ENCODE measurements around the gene PKNOX1.
"Not testable (repeated sequence)": the region's sequence is repeated elsewhere in the genome, so short reads cannot be mapped to it uniquely, and the experiment has no call there.

PKNOX1 gene

DNA sequence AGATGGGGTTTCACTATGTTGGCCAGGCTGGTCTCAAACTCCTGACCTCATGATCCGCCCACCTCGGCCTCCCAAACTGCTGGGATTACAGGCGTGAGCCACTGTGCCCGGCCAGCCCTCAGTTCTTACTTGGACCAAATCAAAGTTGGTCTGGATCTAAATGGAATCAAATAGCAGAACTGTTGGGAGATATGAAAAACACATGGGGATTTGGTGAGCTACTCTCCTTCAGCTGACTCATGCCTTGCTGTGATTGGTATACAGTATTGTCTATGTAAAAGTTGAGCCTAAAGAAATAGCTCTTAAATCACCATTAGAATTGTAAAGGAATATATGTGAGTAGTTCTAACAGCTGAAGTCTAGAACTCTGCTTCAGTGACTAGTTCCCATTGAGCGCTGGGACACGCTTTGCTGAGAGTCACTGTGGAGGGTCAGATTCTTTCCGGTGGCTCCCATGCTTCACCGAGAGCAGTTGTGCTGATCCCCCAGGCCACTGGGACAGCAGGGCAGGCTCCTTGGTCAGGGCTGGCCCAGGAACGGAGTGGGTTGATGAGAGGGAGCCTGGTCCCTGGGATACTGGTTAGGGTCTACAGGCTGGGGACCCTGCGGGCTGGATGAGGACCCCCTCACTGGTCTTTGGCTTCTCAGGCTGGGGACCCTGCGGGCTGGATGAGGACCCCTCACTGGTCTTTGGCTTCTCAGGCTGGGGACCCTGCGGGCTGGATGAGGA is 14.0 kb downstream of the PKNOX1 start:
- Histone ChIP-seq H3K36me3 (peaks cover 14% of the 10 kb centered on the region), H3K9me3 (no peaks in the 10 kb centered on the region), H3K27ac (no peak overlapping the region), H3K4me1 (peaks cover 43% of the 10 kb centered on the region), H3K4me3 (no peak overlapping the region), H3K27me3 (no peaks in the 10 kb centered on the region), H4K20me1 (peaks cover 78% of the 10 kb centered on the region), H3K4me2 (no peak overlapping the region), H3K9ac (no peak overlapping the region)
- TF ChIP-seq Cebpa-rat (IDR thresholded peaks at IDR 0.05), result no peak

DNA sequence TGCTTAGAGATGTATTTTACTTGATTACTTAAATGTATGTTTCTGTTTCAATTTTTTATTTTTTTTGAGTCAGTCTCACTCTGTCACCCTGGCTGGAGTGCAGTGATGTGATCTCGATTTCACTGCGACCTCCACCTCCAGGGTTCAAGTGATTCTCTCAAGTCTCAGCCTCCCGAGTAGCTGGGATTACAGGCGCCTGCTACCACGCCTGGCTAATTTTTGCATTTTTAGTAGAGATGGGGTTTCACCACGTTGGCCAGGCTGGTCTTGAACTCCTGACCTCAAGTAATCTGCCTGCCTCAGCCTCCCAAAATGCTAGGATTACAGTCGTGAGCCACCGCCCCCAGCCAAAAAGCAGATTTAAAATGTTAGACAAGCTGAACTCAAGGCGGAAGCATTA is 15.0 kb downstream of the PKNOX1 start:
- H3K27me3 ChIP-seq, H3K4me2 ChIP-seq, H3K4me3 ChIP-seq, H3K9me3 ChIP-seq, H3K9ac ChIP-seq, H3K27ac ChIP-seq: not testable (repeated sequence)
- Histone ChIP-seq H4K20me1 (peaks cover 75% of the 10 kb centered on the region), H3K36me3 (peaks cover 14% of the 10 kb centered on the region), H3K4me1 (peaks cover 42% of the 10 kb centered on the region)

DNA sequence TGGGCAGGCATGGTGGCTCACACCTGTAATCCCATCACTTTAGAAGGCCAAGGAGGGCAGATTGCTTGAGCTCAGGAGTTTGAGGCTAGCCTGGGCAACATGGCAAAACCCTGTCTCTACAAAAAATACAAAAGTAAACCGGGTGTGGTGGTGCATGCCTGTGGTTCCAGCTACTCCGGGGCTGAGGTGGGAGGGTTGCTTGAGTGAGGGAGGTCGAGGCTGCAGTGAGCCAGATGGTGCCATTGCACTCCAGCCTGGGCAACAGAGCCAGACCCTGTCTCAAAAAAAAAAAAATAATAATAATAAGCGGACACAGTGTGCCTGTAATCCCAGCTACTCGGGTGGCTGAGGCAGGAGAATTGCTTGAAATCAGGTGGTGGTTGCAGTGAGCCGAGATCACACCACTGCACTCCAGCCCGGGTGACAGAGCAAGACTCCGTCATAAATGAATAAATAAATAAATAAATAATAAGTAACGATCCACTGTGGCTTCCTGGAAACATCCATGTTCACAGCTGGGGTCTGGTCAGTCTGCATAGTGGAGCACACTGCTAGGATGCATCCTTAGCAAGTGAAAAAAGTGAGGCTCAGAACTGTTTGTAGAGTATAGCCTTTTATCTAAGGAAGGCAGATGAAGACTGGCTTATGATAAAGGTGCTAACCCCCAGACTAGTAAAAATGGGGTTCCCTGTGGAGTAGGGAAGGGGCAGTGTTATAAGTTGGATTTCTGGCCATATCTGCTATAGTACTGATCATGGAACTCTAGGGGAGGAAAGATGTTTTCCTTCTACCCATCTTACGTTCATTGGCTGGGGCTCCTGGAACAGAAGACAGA is 15.7 kb downstream of the PKNOX1 start:
- Histone ChIP-seq H3K27ac (no peak overlapping the region), H3K4me2 (peak overlapping the region; percentile 60)

DNA sequence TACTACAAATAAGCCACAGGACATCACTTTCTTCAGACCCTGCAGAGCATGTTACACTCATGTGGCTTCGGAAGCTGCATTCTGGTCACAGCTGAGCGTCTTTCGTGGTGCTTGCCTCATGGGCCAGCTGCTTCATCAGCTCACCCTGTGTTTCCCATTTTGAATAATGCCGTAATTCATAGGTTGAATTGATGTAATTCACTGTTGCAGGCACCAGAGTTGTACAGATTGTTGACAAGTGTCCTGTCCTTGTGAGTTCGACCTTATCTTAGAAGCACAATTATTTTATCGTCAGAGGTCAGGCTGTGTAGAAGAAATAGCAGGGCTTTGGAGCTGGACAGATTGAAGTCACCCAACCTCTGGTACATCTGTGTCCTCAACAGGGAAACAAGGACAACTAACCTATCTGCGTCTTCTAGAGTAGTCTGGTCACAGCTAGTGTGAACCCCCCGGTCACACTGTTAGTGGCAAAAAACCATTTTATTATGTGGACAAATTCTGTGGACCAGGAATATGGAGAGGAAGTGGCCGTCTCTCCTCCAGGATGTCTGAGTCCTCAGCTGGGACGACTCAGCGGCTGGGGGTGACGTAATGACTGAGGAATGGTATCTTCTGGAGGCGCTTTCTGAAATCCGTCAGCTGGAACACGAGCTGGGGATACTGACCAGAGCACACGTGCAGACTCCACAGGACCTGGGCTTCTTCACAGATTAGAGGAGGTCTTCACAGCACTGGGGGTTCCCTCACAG is 17.8 kb downstream of the PKNOX1 start:
- TF ChIP-seq Cebpa-rat (IDR thresholded peaks at IDR 0.05), result 0 out of 2 replicates have a peak, but pooled peaks have one; percentile 16
- peaks cover 18% of the 10 kb centered on the region for H3K36me3 ChIP-seq
- peaks cover 51% of the 10 kb centered on the region for H4K20me1 ChIP-seq
- H3K9me3 ChIP-seq, result peaks cover 4% of the 10 kb centered on the region
- H3K9ac ChIP-seq, result no peak overlapping the region
- peaks cover 42% of the 10 kb centered on the region for H3K4me1 ChIP-seq
- peak overlapping the region; percentile 60 for H3K4me2 ChIP-seq
- H3K27ac ChIP-seq, result no peak overlapping the region
- H3K4me3 ChIP-seq, result no peak overlapping the region
- H3K27me3 ChIP-seq, result no peaks in the 10 kb centered on the region

More for the DNA sequence above, 15.7 kb downstream of the PKNOX1 start:
- TF ChIP-seq Cebpa-rat (IDR thresholded peaks at IDR 0.05), result no peak
- peaks cover 42% of the 10 kb centered on the region for H3K4me1 ChIP-seq
- H3K9me3 ChIP-seq, result no peaks in the 10 kb centered on the region
- peaks cover 69% of the 10 kb centered on the region for H4K20me1 ChIP-seq
- no peaks in the 10 kb centered on the region for H3K27me3 ChIP-seq
- no peak overlapping the region for H3K4me3 ChIP-seq
- no peak overlapping the region for H3K9ac ChIP-seq
- peaks cover 14% of the 10 kb centered on the region for H3K36me3 ChIP-seq

DNA sequence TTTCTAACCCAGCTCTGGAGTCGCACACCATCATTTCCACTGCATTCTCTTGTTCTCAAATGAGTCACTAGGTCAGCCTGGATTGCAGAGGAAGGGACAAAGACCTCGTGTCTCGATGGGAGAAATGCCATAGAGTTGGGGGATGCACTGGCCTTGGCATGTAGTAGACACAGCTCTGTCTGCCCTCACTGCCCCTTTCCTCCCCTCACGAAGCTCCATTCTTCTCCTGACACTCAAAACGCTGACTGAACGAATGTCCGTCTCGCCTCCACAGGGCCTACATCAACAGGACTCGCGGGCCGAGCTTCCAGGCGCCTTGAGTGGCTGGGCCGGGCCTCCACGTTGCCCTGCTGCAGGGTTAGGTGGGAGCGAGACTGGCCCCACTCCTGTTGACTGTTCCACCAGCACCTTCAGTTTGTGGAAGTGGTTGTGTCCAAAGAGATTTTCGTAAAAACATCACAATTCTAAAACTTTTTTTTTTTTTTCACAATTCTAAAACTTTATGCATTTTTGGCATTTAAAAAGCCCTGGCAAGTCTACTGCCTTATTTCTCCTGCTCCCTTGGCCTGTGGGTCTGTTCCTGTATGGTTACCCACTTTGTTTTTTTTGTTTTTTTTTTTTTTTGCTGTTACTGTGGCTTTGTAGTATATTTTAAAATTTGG is 18.8 kb downstream of the PKNOX1 start:
- Histone ChIP-seq H3K4me1 (peaks cover 42% of the 10 kb centered on the region), H3K4me3 (no peak overlapping the region), H3K36me3 (peaks cover 28% of the 10 kb centered on the region), H3K27me3 (no peaks in the 10 kb centered on the region), H3K9me3 (peaks cover 14% of the 10 kb centered on the region), H3K9ac (no peak overlapping the region), H3K4me2 (no peak overlapping the region), H4K20me1 (peaks cover 49% of the 10 kb centered on the region), H3K27ac (no peak overlapping the region)
- no peak for TF ChIP-seq Cebpa-rat (IDR thresholded peaks at IDR 0.05)

DNA sequence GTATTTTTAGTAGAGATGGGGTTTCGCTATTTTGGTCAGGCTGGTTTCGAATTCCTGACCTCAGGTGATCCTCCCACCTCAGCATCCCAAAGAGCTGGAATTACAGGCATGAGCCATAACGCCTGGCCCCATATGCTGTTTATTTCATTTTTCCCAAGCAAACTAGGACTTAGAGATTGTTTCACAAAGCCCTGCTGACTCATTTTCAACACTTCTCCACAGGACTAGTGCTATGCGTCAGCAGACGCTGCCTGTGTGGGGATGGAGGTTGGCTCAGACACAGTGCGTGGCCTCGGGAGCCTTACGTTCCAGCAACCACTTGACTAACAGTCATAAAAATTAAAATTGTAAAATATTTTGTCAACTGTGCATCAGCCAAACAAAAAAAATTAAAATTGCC is 22.7 kb downstream of the PKNOX1 start:
- Histone ChIP-seq H3K9me3 (peaks cover 40% of the 10 kb centered on the region), H4K20me1 (peaks cover 12% of the 10 kb centered on the region; the same call in 1 of the 2 replicates)

DNA sequence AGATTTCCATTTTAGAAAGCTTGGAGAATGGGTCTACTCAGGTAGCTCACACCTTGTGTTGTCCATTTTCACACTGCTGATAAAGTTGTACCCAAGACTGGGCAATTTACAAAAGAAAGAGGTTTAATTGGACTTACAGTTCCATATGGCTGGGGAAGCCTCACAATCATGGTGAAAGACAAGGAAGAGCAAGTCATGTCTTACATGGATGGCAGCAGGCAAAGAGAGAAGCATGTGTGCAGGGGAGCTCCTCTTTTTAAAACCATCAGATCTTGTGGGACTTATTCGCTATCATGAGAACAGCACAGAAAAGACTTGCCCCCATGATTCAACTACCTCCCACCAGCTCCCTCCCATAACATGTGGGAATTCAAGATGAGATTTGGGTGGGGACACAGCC is 23.6 kb downstream of the PKNOX1 start:
- H3K27me3 ChIP-seq, H3K4me2 ChIP-seq, H3K4me3 ChIP-seq, H3K4me1 ChIP-seq, H4K20me1 ChIP-seq, H3K9ac ChIP-seq, H3K27ac ChIP-seq: not testable (repeated sequence)
- H3K9me3 ChIP-seq, result peaks cover 40% of the 10 kb centered on the region
- peaks cover 47% of the 10 kb centered on the region for H3K36me3 ChIP-seq

More for the DNA sequence above, 22.7 kb downstream of the PKNOX1 start:
- Histone ChIP-seq H3K4me2 (no peak overlapping the region), H3K4me3 (no peak overlapping the region), H3K9ac (no peak overlapping the region), H3K36me3 (peaks cover 52% of the 10 kb centered on the region), H3K27me3 (no peaks in the 10 kb centered on the region), H3K4me1 (peaks cover 8% of the 10 kb centered on the region), H3K27ac (no peak overlapping the region)
- no peak for TF ChIP-seq Cebpa-rat (IDR thresholded peaks at IDR 0.05)

DNA sequence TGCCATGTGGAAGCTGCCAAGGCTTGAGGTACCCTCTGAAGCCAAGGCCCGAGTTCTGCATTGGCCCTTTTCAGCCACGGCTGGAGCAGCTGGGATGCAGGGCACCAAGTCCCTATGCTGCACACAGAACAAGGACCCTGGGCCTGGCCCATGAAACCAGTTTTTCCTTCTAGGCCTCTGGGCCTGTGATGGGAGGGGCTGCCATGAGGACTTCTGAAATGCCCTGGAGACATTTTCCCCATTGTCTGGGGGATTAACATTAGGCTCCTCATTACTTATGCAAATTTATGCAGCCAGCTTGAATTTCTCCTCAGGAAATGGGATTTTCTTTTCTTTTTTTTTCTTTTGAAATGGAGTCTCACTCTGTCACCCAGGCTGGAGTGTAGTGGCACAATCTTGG is 24.8 kb downstream of the PKNOX1 start:
- H3K27ac ChIP-seq, H3K27me3 ChIP-seq, H3K4me3 ChIP-seq, H3K9ac ChIP-seq, H3K4me2 ChIP-seq, H3K4me1 ChIP-seq: not testable (repeated sequence)
- Histone ChIP-seq H4K20me1 (peaks cover 10% of the 10 kb centered on the region; the same call in 1 of the 2 replicates), H3K36me3 (peaks cover 52% of the 10 kb centered on the region), H3K9me3 (peaks cover 40% of the 10 kb centered on the region)

DNA sequence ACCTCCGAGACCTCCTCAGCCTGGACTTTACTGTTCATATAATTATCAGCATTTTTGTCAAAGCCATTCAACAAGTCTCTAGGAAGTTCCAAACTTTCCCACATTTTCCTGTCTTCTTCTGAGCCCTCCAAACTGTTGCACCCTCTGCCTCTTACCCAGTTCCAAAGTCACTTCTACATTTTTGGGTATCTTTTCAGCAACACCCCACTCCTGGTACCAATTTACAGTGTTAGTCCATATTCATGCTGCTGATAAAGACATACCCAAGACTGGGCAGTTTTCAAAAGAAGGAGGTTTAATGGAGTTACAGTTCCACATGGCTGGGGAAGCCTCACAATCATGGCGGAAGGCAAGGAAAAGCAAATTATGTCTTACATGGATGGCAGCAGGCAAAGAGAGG is 25.7 kb downstream of the PKNOX1 start:
- not testable (repeated sequence) for H3K9ac ChIP-seq, H3K27ac ChIP-seq, H3K4me2 ChIP-seq, H3K27me3 ChIP-seq, H3K4me1 ChIP-seq, H3K4me3 ChIP-seq
- Histone ChIP-seq H4K20me1 (peaks cover 19% of the 10 kb centered on the region; the same call in 1 of the 2 replicates), H3K9me3 (peaks cover 40% of the 10 kb centered on the region), H3K36me3 (peaks cover 61% of the 10 kb centered on the region)

Data from BLaER1 (cell line).